Upper lobe of right lung (tissue), 1 donor: Measurements from ENCODE around the gene FCRL6. TPM values are rescaled to one million over a fixed set of nuclear protein-coding genes. Genes with fewer than 3 reads are reported as not detected.

Experiments
- ATAC-seq: fragments of 200-7000 bp; cut with Tn5 transposase; one replicate; pipeline ENCODE4 v1.9.1; 2020; ENCODE audit warnings: mild to moderate bottlenecking, moderate library complexity
- DNase-seq: peaks from one replicate; pipeline ENCODE4 v3.0.0-alpha.2; 2020
- H3K27ac ChIP-seq: fragments of 200-600 bp; one replicate; pipeline ENCODE4 v1.8.0; 2022
- H3K27me3 ChIP-seq: fragments of 200-600 bp; one replicate; pipeline ENCODE4 v1.8.0; 2022; ENCODE audit warnings: mild to moderate bottlenecking
- H3K36me3 ChIP-seq: fragments of 200-600 bp; one replicate; pipeline ENCODE4 v1.8.0; 2022
- H3K4me1 ChIP-seq: fragments of 200-600 bp; one replicate; pipeline ENCODE4 v1.8.0; 2022
- H3K4me3 ChIP-seq: fragments of 200-600 bp; one replicate; pipeline ENCODE4 v1.8.0; 2022; ENCODE audit warnings: mild to moderate bottlenecking
- H3K9me3 ChIP-seq: fragments of 200-600 bp; one replicate; pipeline ENCODE4 v1.8.0; 2022
- intact Hi-C: fragments of 100-400 bp; cut with DNase I; formaldehyde crosslinking; loops from one replicate; pipeline ENCODE4 v1.11.0; 2022
- total RNA-seq: library from RNA; stranded (reverse); fragmentation: NEBNext Ultra II Directional; extraction: Animal tissue kit (Norgen Biotek cat#: 25700); gene quantifications from one replicate; pipeline ENCODE4 v1.2.1, GENCODE V29; 2021
- TF ChIP-seq, protein P1 (sequence below): fragments of 200-600 bp; IDR thresholded peaks from one replicate; pipeline ENCODE4 v1.8.0; 2022; ENCODE audit warnings: antibody characterized with exemption
- donor health status: DM: no; HTN: yes; CAD: no; lungs with severe emphysema.

Gene FCRL6
- total RNA-seq, 1 donor from 2014 or later = 3.2 TPM

- TF ChIP-seq, protein P1, sequence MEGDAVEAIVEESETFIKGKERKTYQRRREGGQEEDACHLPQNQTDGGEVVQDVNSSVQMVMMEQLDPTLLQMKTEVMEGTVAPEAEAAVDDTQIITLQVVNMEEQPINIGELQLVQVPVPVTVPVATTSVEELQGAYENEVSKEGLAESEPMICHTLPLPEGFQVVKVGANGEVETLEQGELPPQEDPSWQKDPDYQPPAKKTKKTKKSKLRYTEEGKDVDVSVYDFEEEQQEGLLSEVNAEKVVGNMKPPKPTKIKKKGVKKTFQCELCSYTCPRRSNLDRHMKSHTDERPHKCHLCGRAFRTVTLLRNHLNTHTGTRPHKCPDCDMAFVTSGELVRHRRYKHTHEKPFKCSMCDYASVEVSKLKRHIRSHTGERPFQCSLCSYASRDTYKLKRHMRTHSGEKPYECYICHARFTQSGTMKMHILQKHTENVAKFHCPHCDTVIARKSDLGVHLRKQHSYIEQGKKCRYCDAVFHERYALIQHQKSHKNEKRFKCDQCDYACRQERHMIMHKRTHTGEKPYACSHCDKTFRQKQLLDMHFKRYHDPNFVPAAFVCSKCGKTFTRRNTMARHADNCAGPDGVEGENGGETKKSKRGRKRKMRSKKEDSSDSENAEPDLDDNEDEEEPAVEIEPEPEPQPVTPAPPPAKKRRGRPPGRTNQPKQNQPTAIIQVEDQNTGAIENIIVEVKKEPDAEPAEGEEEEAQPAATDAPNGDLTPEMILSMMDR = no peak
- no peaks in the 10 kb centered on the region for H3K4me1 ChIP-seq
- no peaks in the 10 kb centered on the region for H3K27me3 ChIP-seq
- H3K27ac ChIP-seq = no peak overlapping the region
- no peaks in the 10 kb centered on the region for H3K9me3 ChIP-seq
- intact Hi-C loops = no loop called here
- no peak overlapping the region for H3K4me3 ChIP-seq
- H3K36me3 ChIP-seq = no peaks in the 10 kb centered on the region
- ATAC-seq (no peak), DNase-seq (no peak)
Observed at GRCh38 chr1:159765806-159766205, 36.4 kb upstream of the FCRL6 start.

DNA sequence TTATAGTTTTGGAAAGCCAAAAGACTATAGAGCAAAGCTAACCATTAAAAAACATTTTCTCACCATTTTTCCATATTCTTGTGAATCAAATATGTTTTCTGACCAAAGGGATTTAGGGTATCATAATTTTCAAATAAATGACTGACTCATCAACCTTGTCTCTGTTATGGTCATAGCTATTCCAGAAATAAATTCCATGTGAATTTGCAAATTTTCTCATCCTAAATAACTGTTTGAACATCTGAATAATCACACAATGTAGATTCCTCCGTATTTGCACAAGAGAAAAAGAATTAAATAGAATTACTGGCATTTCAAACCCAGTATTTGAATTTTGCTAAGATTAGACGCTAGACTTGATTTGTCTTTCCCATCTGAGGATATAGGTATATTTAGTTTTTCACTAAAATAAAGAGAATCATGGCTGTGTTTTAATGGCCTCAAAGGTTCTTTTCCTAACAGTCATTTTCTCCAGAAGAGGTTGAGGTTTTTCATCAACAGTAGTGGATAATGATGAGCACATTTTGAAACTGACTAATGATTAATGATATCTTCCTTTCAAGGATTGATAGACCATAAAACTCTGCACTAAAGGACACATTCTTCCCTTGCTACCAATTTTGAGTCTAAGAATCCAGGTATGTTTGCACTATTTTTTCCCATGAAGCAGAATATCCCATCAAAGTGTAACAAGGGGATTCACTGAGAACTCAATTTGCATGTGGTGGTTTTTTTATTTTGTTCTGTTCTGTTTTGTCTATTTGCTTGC is 30.8 kb upstream of the FCRL6 start:
- no peak for ATAC-seq
- intact Hi-C loops = no loop called here

DNA sequence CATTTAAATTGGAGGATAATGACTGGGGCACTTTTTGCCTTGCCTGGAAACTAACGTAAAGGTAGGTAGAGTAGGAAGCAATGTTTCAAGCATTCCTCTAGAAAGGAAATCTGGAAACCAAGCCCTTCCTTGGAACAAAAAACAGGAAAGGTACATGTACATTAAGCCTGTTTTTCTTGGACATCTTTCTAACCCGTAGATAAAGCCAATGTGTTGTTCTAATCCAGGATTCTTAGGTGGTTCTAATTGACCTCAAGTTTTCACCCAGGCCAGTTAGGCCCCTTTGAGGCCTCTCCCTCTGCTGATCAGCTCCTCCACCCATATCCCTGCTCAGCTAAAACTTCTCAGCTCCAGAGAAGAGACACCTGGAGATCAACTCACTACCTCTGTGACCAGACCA is 27.7 kb upstream of the FCRL6 start:
- no peak for ATAC-seq

More for the DNA sequence above, 30.8 kb upstream of the FCRL6 start:
- Histone ChIP-seq H3K9me3 (no peaks in the 10 kb centered on the region), H3K4me3 (no peak overlapping the region), H3K4me1 (peaks cover 14% of the 10 kb centered on the region), H3K27ac (no peak overlapping the region), H3K36me3 (no peaks in the 10 kb centered on the region), H3K27me3 (no peaks in the 10 kb centered on the region)
- no peak for DNase-seq
- TF ChIP-seq, protein P1 = no peak

GRCh38 chr1:159775716-159776115 is 26.4 kb upstream of the FCRL6 start:
- Histone ChIP-seq H3K27ac (no peak overlapping the region), H3K36me3 (no peaks in the 10 kb centered on the region), H3K9me3 (no peaks in the 10 kb centered on the region), H3K4me1 (peaks cover 21% of the 10 kb centered on the region), H3K4me3 (no peak overlapping the region), H3K27me3 (no peaks in the 10 kb centered on the region)
- TF ChIP-seq, protein P1 = no peak
- ATAC-seq (no peak), DNase-seq (no peak)
- intact Hi-C loops = no loop called here

More for the DNA sequence above, 27.7 kb upstream of the FCRL6 start:
- Histone ChIP-seq H3K9me3 (no peaks in the 10 kb centered on the region), H3K36me3 (no peaks in the 10 kb centered on the region), H3K27ac (no peak overlapping the region), H3K4me3 (no peak overlapping the region), H3K27me3 (no peaks in the 10 kb centered on the region), H3K4me1 (peaks cover 17% of the 10 kb centered on the region)
- TF ChIP-seq, protein P1 = no peak
- intact Hi-C loops = no loop called here
- DNase-seq = no peak

GRCh38 chr1:159778266-159778665 is 23.9 kb upstream of the FCRL6 start:
- no peaks in the 10 kb centered on the region for H3K9me3 ChIP-seq
- TF ChIP-seq, protein P1 = no peak
- DNase-seq (no peak), ATAC-seq (no peak)
- intact Hi-C loops = no loop called here
- no peaks in the 10 kb centered on the region for H3K36me3 ChIP-seq
- no peak overlapping the region for H3K27ac ChIP-seq
- peaks cover 30% of the 10 kb centered on the region for H3K4me1 ChIP-seq
- no peak overlapping the region for H3K4me3 ChIP-seq
- no peaks in the 10 kb centered on the region for H3K27me3 ChIP-seq
